Testis (tissue), 2 donors: ENCODE data around the gene TEKT5.

Experiments used
- CTCF ChIP-seq, 3 experiments: fragments of 450-650 bp in 2 of 3; fragments of 200-600 bp in 1 of 3; sonication (generic) in 1 of 3; IDR thresholded peaks; one replicate each; pipeline ENCODE4 v1.5.1; 2016 to 2019; ENCODE audit warnings: antibody characterized with exemption in 3 of 3, mild to moderate bottlenecking in 2 of 3, moderate library complexity in 1 of 3
- POLR2A ChIP-seq: fragments of 450-650 bp; IDR thresholded peaks from one replicate; pipeline ENCODE4 v1.6.1; 2017; ENCODE audit warnings: antibody characterized with exemption, mild to moderate bottlenecking, moderate library complexity

- TF ChIP-seq CTCF (IDR thresholded peaks at IDR 0.05) = no peak
- TF ChIP-seq POLR2A = no peak
These were observed 43.7 kb upstream of the TEKT5 start for GRCh38 chr16:10738231-10739077.
